HFFc6 (cell line): ENCODE measurements around the gene TRAPPC2B. TPM values are rescaled to one million over a fixed set of nuclear protein-coding genes. Genes with fewer than 3 reads are reported as not detected.

ENCODE experiments used
- DNase-seq: peaks from one replicate; pipeline ENCODE4 v3.0.0-alpha.2; 2018
- H3K27ac Mint-ChIP-seq: 2 replicates; pipeline ENCODE4 v1.8.0; 2020; ENCODE audit warnings: mild to moderate bottlenecking, mixed read lengths
- H3K27me3 Mint-ChIP-seq: 2 replicates; pipeline ENCODE4 v1.8.0; 2021; ENCODE audit warnings: mild to moderate bottlenecking, moderate library complexity, mixed read lengths; ENCODE audit not compliant: insufficient read depth
- H3K36me3 Mint-ChIP-seq: 2 replicates; pipeline ENCODE4 v1.8.0; 2021; ENCODE audit warnings: low read depth, mixed read lengths
- H3K4me1 Mint-ChIP-seq: 2 replicates; pipeline ENCODE4 v1.8.0; 2020; ENCODE audit warnings: low read depth, mixed read lengths
- H3K4me3 Mint-ChIP-seq: 2 replicates; pipeline ENCODE4 v1.8.0; 2020; ENCODE audit warnings: mild to moderate bottlenecking, moderate library complexity, mixed read lengths
- H3K9me3 Mint-ChIP-seq: 2 replicates; pipeline ENCODE4 v1.8.0; 2020; ENCODE audit warnings: mild to moderate bottlenecking, mixed read lengths
- total RNA-seq, 6 experiments: library from RNA; stranded (reverse); fragmentation: NEBNext Ultra II Directional; extraction: Animal tissue kit (Norgen Biotek cat#: 25700); gene quantifications; 2 replicates in 1 of 6; 3 replicates in 5 of 6; pipeline ENCODE4 v1.2.3, GENCODE V29; 2021
- TF ChIP-seq, protein P1 (sequence below): fragments of 200-600 bp; sonication (generic); IDR thresholded peaks from 2 replicates; pipeline ENCODE4 v1.5.0; 2021; ENCODE audit warnings: antibody characterized with exemption, mild to moderate bottlenecking

Gene TRAPPC2B
- total RNA-seq, 6 experiments from 2014 or later: 7.3 to 8.5 (median 8.2) TPM

DNA sequence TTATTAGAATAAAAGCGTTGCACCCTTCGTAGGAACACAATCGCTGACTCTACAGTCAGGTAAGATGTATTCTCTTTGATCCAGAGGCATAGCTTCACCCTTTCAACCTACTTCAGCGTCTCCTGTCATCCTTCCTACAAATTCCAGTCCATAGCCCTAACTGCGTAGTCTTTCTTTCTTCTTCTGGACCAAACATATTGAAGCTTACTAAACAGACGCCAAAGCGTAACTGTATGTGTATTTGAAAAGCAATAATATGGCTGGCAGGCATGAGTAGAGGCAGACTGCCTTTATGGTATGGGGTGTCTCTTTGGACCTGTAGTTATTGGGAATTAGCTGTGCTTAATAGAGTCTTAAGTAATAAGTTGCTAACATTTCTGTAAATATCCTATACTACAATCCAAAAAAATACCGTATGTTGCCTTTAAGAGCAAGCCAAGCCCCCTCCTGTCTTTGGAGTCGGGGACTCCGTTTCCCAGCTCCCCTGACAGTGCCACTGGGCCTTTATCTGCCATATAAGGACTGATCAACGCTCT is 25.9 kb downstream of the TRAPPC2B start:
- Mint-ChIP-seq H3K36me3 (peaks cover 27% of the 10 kb centered on the region), H3K4me3 (peak overlapping the region; percentile 97), H3K27ac (peak overlapping the region; percentile 89), H3K9me3 (no peaks in the 10 kb centered on the region), H3K4me1 (peaks cover 26% of the 10 kb centered on the region), H3K27me3 (no peaks in the 10 kb centered on the region)
- no peak for DNase-seq
- TF ChIP-seq, protein P1, sequence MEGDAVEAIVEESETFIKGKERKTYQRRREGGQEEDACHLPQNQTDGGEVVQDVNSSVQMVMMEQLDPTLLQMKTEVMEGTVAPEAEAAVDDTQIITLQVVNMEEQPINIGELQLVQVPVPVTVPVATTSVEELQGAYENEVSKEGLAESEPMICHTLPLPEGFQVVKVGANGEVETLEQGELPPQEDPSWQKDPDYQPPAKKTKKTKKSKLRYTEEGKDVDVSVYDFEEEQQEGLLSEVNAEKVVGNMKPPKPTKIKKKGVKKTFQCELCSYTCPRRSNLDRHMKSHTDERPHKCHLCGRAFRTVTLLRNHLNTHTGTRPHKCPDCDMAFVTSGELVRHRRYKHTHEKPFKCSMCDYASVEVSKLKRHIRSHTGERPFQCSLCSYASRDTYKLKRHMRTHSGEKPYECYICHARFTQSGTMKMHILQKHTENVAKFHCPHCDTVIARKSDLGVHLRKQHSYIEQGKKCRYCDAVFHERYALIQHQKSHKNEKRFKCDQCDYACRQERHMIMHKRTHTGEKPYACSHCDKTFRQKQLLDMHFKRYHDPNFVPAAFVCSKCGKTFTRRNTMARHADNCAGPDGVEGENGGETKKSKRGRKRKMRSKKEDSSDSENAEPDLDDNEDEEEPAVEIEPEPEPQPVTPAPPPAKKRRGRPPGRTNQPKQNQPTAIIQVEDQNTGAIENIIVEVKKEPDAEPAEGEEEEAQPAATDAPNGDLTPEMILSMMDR: no peak

DNA sequence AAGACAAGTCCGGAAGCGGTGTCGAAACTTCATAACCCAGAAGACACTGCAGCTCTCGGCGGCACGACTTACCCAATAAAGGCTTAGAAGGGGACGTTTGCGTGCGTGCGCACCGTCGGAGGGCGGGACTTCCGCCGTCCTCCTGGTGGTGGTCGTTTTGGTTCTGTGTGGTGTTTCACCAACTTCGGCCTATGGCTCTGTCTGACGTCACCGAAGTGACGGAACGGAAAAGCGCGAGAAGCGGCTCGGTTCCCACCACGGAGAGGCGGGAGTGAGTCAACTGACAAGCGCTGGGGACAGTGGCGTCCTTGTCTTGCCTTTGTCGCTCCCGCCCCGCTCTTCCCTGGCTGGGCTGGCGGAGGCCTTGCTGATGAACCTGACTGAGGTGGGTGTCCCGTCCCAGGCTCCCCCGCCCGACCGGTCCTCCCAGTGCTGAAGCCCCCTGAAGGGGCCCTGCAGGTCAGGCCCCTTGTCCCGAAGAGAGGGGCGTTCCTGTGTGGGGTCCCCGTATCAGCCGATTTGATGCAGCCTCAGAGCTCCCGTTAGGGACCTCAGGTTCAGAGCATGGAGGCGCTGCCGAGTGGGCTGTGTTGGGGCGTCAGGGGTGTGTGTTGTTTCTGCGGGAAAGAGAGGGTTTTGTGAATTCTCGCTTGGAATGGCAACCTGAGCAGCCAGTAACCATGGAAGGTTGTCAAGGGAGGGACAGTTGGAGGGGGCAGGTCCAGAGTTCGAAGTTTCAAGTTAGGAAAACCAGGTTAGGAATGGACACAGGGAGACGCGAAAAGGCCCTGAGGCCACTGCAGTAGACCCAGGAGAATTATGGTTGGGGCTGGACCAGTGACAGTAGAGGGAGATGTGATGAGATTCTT is 26.6 kb downstream of the TRAPPC2B start, which contains the start of gene ZNF548:
Gene ZNF548, plus strand, starts transcription at position 125 of the 869 bp plus-strand sequence. Its CDS starts 246 bp downstream, at position 371.
- peak; percentile 99 for DNase-seq
- H3K27me3 Mint-ChIP-seq: peaks cover 3% of the 10 kb centered on the region; the same call in 1 of the 2 replicates
- no peaks in the 10 kb centered on the region for H3K9me3 Mint-ChIP-seq
- peak within 1 kb of the TSS; percentile 97 for H3K4me3 Mint-ChIP-seq
- TF ChIP-seq, protein P1: peak; percentile 61
- peaks cover 26% of the 10 kb centered on the region for H3K4me1 Mint-ChIP-seq
- H3K36me3 Mint-ChIP-seq: peaks cover 34% of the 10 kb centered on the region
- H3K27ac Mint-ChIP-seq: peak within 1 kb of the TSS; percentile 89

DNA sequence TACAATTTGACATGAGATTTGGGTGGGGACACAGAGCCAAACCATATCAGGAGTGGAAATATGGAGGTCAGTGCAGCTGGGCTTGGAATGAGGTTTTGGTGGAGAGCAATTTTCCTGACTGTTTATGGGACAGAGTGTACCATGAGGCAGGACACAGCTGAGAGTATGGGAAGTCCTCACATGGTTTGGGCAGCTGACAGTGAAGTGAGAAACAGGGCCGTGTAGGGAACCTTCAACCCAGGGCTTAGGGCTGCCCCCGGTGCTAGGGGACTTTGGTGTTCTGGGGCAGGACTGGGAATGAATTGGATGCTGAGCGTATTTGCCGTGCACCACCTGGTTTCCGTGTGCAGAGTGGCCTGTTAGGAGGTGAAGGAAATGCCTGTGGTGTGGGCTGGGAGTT is 32.4 kb downstream of the TRAPPC2B start:
- peaks cover 20% of the 10 kb centered on the region for H3K9me3 Mint-ChIP-seq
- TF ChIP-seq, protein P1: no peak
- peaks cover 3% of the 10 kb centered on the region; the same call in 1 of the 2 replicates for H3K27me3 Mint-ChIP-seq
- peaks cover 82% of the 10 kb centered on the region for H3K36me3 Mint-ChIP-seq
- H3K27ac Mint-ChIP-seq: no peak overlapping the region
- no peak overlapping the region for H3K4me3 Mint-ChIP-seq
- DNase-seq: no peak
- peaks cover 13% of the 10 kb centered on the region for H3K4me1 Mint-ChIP-seq

DNA sequence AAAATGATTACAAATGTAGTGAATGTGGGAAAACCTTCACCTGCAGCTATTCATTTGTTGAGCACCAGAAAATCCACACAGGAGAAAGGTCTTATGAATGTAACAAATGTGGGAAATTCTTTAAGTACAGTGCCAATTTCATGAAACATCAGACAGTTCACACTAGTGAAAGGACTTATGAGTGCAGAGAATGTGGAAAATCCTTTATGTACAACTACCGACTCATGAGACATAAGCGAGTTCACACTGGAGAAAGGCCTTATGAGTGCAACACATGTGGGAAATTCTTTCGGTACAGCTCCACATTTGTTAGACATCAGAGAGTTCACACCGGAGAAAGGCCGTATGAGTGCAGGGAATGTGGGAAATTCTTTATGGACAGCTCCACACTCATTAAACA is 35.5 kb downstream of the TRAPPC2B start:
- no peak for DNase-seq
- peaks cover 86% of the 10 kb centered on the region for H3K36me3 Mint-ChIP-seq
- H3K9me3 Mint-ChIP-seq: peaks cover 20% of the 10 kb centered on the region
- no peaks in the 10 kb centered on the region for H3K4me1 Mint-ChIP-seq
- TF ChIP-seq, protein P1: no peak
- no peak overlapping the region for H3K27ac Mint-ChIP-seq
- peaks cover 3% of the 10 kb centered on the region; the same call in 1 of the 2 replicates for H3K27me3 Mint-ChIP-seq
- H3K4me3 Mint-ChIP-seq: no peak overlapping the region

DNA sequence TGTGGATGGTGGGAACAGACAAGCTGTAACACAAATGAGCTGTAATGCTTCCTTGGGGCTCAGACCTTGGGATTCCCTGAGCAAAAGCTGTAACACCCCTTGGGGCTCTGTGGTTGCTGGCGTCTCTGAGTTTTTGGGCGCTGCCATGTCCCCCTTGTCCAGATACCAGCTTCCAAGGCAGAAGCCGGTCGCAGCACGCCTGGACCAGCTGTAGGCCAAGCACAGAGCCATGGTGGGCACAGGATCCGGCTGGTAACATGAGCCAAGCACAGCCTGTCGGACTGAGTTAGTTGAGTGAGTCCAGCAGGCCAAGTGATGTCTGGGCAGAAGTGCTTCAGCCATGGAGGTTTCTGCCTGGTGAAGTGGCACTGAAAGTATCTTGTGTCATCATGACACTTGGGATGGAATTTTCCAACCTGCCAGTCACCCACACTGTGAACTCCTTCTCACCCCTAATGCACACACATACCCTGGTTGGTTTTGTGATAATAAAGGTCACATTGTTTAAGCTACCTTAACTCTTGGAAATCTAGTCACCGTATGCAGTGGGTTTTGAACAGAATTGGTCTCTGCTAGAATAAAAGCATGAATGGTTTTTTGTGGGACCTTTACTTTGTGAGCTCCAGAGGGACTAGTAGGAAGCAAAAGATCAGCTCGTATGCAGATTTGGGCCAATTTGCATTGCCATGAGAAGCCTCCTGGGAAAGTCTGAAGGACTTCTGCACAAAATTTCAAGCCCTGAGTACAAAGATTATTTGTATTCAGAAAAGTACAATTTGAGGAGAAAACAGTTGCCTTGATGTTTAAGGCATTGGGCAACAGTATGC is 40.6 kb downstream of the TRAPPC2B start:
- H3K27ac Mint-ChIP-seq: no peak overlapping the region
- peaks cover 5% of the 10 kb centered on the region for H3K9me3 Mint-ChIP-seq
- peaks cover 35% of the 10 kb centered on the region for H3K36me3 Mint-ChIP-seq
- no peak for DNase-seq
- H3K4me3 Mint-ChIP-seq: no peak overlapping the region
- no peaks in the 10 kb centered on the region for H3K4me1 Mint-ChIP-seq
- no peaks in the 10 kb centered on the region; the same call in 1 of the 2 replicates for H3K27me3 Mint-ChIP-seq
- TF ChIP-seq, protein P1: no peak
